ENCODE results near the gene DAO. TPM values are rescaled to one million over a fixed set of nuclear protein-coding genes. Genes with fewer than 3 reads are reported as not detected.
"Not testable (repeated sequence)": the region's sequence is repeated elsewhere in the genome, so short reads cannot be mapped to it uniquely, and the experiment has no call there.

The DAO gene
- total RNA-seq, 4 donors from 2014 or later, result not detected

GRCh38 chr12:108861878-108862587 is 17.9 kb upstream of the DAO start:
- TF ChIP-seq CTCF (IDR thresholded peaks at IDR 0.05), result no peak
- TF ChIP-seq POLR2A (IDR thresholded peaks at IDR 0.05), result no peak
- Histone ChIP-seq H3K9me3 (no peaks in the 10 kb centered on the region), H3K4me1 (peaks cover 6 to 31% (median 10%) of the 10 kb centered on the region in 3 donors), H3K36me3 (no peaks in the 10 kb centered on the region), H3K4me3 (no peak overlapping the region), H3K27me3 (no peaks in the 10 kb centered on the region), H3K27ac (peak overlapping the region in 1 of 4 donors; percentile 33)
- DNase-seq, result no peak
- intact Hi-C loops (cut with DNase I), result loop anchor here (10.0 kb wide), 1 partner anchor 287 kb away; no protein-coding TSS in a partner anchor
- 59 to 72% methylated on average over 4 to 5 of the region's 6 CpGs for WGBS, 2 donors

GRCh38 chr12:108862588-108862959 is 17.3 kb upstream of the DAO start:
- Histone ChIP-seq H3K27ac (no peak overlapping the region), H3K9me3 (no peaks in the 10 kb centered on the region), H3K27me3 (no peaks in the 10 kb centered on the region), H3K36me3 (no peaks in the 10 kb centered on the region), H3K4me1 (peaks cover 6 to 31% (median 10%) of the 10 kb centered on the region in 3 donors), H3K4me3 (no peak overlapping the region)
- TF ChIP-seq POLR2A (IDR thresholded peaks at IDR 0.05) (no peak), CTCF (IDR thresholded peaks at IDR 0.05) (no peak)
- no peak for DNase-seq
- 82 to 91% methylated on average over 3 of the region's 3 CpGs for WGBS, 2 donors
- intact Hi-C loops (cut with DNase I), result loop anchor here (10.0 kb wide), 1 partner anchor 288 kb away; no protein-coding TSS in a partner anchor

- WGBS, 2 donors, result 97 to 100% methylated on average over 4 of the region's 4 CpGs
- TF ChIP-seq CTCF (IDR thresholded peaks at IDR 0.05) (no peak), POLR2A (IDR thresholded peaks at IDR 0.05) (no peak)
- no peaks in the 10 kb centered on the region for H3K9me3 ChIP-seq
- H3K4me1 ChIP-seq, result peaks cover 0 to 11% (median 0%) of the 10 kb centered on the region in 3 donors
- DNase-seq, result no peak
- H3K36me3 ChIP-seq, result no peaks in the 10 kb centered on the region
- H3K4me3 ChIP-seq, result no peak overlapping the region
- no peak overlapping the region for H3K27ac ChIP-seq
- intact Hi-C loops (cut with DNase I), result loop anchor here (10.0 kb wide), 1 partner anchor 290 kb away; no protein-coding TSS in a partner anchor
- H3K27me3 ChIP-seq, result no peaks in the 10 kb centered on the region
These were observed 14.7 kb upstream of the DAO start for GRCh38 chr12:108865169-108865568.

- not testable (repeated sequence) for H3K27me3 ChIP-seq, H3K36me3 ChIP-seq, H3K27ac ChIP-seq, DNase-seq, H3K9me3 ChIP-seq, H3K4me3 ChIP-seq
- peaks cover 0 to 11% (median 0%) of the 10 kb centered on the region in 3 donors for H3K4me1 ChIP-seq
- intact Hi-C loops (cut with DNase I), result loop anchor here (10.0 kb wide), 1 partner anchor 291 kb away; no protein-coding TSS in a partner anchor
- WGBS, 2 donors, result 70 to 82% methylated on average over 10 of the region's 10 CpGs
These were observed 13.8 kb upstream of the DAO start for GRCh38 chr12:108866083-108866482.

- no peak for DNase-seq
- intact Hi-C loops (cut with DNase I), result loop anchor here (10.0 kb wide), 1 partner anchor 294 kb away; no protein-coding TSS in a partner anchor
- TF ChIP-seq CTCF (IDR thresholded peaks at IDR 0.05) (no peak), POLR2A (IDR thresholded peaks at IDR 0.05) (no peak)
These were observed 11.1 kb upstream of the DAO start for GRCh38 chr12:108868781-108869180.

More at GRCh38 chr12:108868781-108869180, 11.1 kb upstream of the DAO start:
- Histone ChIP-seq H3K9me3 (no peaks in the 10 kb centered on the region), H3K27ac (no peak overlapping the region), H3K27me3 (no peaks in the 10 kb centered on the region), H3K36me3 (no peaks in the 10 kb centered on the region), H3K4me1 (no peaks in the 10 kb centered on the region), H3K4me3 (no peak overlapping the region)
- WGBS, 2 donors, result 80 to 84% methylated on average over 4 of the region's 4 CpGs
